GM19240 (cell line): ENCODE measurements around the gene LGR5.

Experiments
- DNase-seq: peaks from one replicate; pipeline ENCODE4 v3.0.0; 2011; ENCODE audit warnings: low spot score; ENCODE audit not compliant: insufficient read length

The LGR5 gene, protein sequence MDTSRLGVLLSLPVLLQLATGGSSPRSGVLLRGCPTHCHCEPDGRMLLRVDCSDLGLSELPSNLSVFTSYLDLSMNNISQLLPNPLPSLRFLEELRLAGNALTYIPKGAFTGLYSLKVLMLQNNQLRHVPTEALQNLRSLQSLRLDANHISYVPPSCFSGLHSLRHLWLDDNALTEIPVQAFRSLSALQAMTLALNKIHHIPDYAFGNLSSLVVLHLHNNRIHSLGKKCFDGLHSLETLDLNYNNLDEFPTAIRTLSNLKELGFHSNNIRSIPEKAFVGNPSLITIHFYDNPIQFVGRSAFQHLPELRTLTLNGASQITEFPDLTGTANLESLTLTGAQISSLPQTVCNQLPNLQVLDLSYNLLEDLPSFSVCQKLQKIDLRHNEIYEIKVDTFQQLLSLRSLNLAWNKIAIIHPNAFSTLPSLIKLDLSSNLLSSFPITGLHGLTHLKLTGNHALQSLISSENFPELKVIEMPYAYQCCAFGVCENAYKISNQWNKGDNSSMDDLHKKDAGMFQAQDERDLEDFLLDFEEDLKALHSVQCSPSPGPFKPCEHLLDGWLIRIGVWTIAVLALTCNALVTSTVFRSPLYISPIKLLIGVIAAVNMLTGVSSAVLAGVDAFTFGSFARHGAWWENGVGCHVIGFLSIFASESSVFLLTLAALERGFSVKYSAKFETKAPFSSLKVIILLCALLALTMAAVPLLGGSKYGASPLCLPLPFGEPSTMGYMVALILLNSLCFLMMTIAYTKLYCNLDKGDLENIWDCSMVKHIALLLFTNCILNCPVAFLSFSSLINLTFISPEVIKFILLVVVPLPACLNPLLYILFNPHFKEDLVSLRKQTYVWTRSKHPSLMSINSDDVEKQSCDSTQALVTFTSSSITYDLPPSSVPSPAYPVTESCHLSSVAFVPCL

GRCh38 chr12:71439613-71440344 is at the start of gene LGR5:
LGR5 (plus strand) TSS chr12:71439798; CDS start chr12:71440081, 283 bp downstream.
- DNase-seq = no peak

DNA sequence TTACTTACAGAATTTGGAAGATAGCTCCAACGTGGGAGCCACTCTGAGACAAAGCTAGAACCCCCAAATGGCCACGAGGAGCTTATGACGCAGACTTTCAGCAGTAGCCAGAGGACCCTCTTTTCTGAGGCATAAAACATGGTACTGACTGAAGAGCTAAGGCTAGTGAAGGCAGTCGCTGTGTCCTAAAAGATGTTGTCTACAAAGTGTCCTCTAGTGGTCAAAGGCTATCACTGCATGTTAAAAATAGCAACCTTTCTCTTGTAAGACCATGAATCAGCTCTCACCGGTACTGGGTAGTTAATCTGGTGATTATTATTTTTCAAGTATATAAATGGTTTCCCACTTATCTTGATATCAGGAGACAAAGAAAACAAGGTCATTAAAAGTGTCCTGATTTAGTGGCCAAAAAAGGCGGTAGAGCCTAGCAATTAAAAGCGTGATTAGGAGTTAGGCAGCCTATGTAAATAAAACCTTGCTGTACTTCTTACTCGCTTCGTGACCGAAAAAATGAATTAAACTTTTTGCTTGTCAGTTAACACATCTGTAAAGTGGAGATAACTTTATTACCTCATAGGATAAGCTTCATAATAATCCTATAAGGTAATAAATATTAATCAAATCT is 47.0 kb upstream of the LGR5 start:
- peak; percentile 14 for DNase-seq

- no peak for DNase-seq
Observed at GRCh38 chr12:71393625-71394024, 46.0 kb upstream of the LGR5 start.

- DNase-seq = no peak
Observed at GRCh38 chr12:71397433-71397954, 42.1 kb upstream of the LGR5 start.

- DNase-seq = no peak
Observed at GRCh38 chr12:71399197-71399596, 40.4 kb upstream of the LGR5 start.

- DNase-seq = no peak
Observed at GRCh38 chr12:71400481-71400880, 39.1 kb upstream of the LGR5 start.

DNA sequence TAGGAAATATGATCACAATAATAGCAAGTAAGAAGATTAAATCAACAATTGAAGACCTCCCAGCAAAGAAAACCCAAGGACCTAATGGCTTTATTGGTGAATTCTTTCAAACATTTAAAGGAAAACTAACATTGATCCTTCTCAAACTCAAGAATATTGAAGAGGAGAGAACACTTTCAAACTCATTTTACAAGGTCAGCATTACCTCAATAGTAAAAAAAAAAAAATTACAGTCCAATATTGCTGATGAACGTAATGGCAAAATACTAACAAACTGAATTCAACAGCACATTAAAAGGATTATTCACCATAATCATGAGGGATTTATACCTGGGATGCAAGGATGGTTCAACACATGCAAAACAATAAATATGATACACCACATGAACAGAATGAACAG is 33.7 kb upstream of the LGR5 start:
- DNase-seq = no peak

DNA sequence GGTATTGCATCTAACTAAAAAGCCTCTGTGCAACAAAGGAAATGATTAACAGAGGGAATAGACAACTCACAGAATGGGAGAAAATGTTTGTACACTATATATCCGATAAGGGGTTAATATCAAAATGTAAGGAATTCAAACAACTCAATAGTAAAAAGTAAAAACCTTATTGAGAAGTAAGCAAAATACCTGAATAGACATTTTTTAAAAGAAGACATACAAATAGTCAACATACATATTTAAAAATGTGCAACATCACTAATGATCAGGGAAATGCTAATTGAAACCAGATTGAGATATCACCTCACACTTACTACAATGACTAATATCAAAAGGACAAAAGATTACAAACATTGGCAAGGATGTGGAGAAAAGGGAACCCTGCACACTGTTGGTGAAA is 31.9 kb upstream of the LGR5 start:
- DNase-seq = no peak

DNA sequence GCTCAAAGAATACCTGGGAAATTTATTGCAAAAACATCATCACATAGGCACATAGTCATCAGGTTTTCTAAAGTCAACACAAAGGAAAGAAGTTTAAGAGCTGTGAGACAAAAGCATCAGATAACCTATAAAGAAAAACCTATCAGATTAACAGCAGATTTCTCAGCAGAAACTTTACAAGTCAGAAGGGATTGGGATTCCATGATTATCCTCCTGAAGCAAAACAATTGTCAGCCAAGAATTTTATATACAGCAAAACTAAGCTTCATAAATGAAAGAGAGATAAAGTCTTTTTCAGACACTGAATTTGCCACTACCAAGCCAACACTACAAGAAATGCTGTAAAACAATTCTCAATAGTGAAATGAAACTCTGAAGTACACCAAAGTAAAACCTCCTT is 28.8 kb upstream of the LGR5 start:
- DNase-seq = no peak

- no peak for DNase-seq
Observed at GRCh38 chr12:71411635-71412034, 28.0 kb upstream of the LGR5 start.

- DNase-seq = peak; percentile 8
Observed at GRCh38 chr12:71415336-71416231, 24.0 kb upstream of the LGR5 start.

- DNase-seq = no peak
Observed at GRCh38 chr12:71417181-71417580, 22.4 kb upstream of the LGR5 start.

DNA sequence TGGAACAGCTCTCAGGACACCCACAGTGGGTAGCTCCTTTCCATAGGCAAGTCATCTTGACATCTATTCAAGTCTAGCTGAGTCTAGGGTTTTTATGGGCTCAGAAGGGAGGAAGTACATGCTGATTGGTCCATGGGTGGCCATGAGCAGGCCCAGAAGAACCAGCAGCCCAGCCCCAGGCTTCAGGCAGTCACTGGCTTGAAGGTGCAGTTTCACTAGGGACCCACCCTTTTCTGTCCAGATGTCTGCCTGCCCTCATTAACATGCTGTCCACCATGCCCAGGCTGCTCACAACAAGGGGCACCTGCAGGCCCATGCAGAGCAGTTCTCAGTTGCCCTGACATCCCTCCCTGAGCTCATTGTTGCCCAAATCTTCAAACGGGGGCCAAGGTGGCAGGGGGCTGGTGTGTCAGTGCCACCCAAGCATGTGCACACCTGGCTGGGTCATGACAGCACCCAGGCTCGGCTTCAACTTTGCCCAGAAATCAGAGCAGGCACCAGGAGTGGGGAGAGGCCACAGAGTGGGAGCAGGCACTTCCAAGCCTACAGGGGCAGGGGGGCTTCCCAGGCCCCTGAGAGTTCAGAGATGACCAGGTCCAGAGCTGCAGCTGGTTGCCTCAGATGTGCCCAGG is 18.7 kb upstream of the LGR5 start:
- no peak for DNase-seq

DNA sequence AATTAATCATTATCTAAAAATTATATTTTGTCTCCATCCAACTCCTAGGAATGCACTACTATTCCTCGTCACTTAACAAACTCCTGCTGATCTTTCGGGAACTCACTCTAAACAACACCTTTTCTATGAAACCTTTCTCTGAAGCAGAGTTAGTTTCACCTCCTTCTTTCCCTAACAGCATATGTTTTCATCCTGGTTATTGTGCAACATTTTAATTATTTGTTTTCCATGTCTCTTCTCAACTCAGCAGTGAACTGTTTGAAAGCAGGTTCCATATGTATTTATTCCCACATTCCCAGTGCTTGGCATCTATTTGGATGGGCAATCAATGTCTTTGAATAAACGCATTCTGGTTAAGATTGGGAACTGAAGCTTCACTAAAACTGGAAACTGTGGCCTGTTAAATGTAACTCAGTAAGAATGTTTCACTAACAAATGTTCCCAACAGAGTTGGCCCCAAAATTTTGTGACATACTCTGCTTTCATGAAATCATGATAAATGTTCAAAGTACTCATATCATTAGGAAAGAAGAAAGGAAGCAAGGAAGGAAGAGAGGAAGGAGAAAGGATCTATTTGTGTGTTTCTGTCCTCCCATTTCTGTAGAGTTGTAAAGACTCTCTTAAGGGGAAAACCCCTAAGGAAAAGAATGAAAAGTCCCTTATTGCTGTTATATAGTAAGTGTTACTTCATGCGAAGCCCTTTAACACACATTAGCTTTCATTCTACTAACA is 13.9 kb upstream of the LGR5 start:
- no peak for DNase-seq

GRCh38 chr12:71426300-71427047 is 13.1 kb upstream of the LGR5 start:
- no peak for DNase-seq

DNA sequence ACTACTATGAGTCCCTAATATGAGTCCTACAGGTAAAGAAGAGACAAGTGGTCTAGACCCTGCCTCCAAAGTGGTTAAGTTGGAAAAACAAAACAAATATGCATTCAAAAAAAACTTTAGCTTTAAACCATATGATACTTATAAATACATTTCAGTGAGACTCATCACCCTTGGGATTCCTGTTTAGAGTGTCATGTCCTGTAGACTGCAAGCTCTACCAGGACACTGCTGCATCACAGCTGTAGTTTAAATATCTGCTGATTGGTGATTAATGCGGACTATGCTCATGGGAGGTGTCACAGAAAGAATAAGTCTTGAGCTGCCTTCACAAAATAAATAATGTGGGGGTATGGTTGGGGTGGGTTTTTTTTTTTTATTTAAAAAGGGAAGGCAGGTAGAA is 8.8 kb upstream of the LGR5 start:
- DNase-seq = no peak

DNA sequence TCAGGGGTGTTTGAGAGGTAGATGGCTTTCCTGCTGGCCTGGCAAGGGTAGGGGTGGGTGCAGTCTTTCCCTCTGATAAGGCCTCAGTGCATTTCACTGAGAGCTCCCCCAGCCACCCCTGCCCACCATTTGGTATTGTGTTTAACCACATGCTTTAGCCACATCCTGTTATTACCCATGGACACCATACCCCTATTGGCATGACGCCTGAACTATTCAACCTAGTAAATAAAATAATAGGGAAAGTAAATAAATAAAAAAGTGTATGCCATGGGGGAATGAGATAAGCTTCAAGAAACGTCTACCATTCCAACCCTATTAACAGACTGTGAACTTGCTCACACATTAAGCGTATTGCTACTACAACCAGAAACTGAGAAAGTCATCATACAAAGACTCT is 7.6 kb upstream of the LGR5 start:
- DNase-seq = no peak

GRCh38 chr12:71432936-71433335 is 6.7 kb upstream of the LGR5 start:
- no peak for DNase-seq
